ENCODE results near the gene ZNF618. TPM values are rescaled to one million over a fixed set of nuclear protein-coding genes. Genes with fewer than 3 reads are reported as not detected.

Gene ZNF618
- total and polyA plus RNA-seq, 8 donors: 1.2 to 19.8 (median 5.3) TPM

- no peak for DNase-seq
- TF ChIP-seq EP300 (IDR thresholded peaks at IDR 0.05) (no peak), CTCF (IDR thresholded peaks at IDR 0.05) (no peak), POLR2A (IDR thresholded peaks at IDR 0.05) (no peak), POLR2AphosphoS5 (IDR thresholded peaks at IDR 0.05) (no peak)
- intact Hi-C loops (cut with DNase I; ENCODE audit: low total_unique reads): no loop called here
- H3K4me1 ChIP-seq: no peaks in the 10 kb centered on the region
- no peak overlapping the region for H3K27ac ChIP-seq
- H3K9me3 ChIP-seq: no peaks in the 10 kb centered on the region
- no peak overlapping the region for H3K4me3 ChIP-seq
- no peaks in the 10 kb centered on the region for H3K27me3 ChIP-seq
- 74 to 87% (median 86%) methylated on average over 2 of the region's 2 CpGs for WGBS, 5 donors
- no peaks in the 10 kb centered on the region for H3K36me3 ChIP-seq
Measured at GRCh38 chr9:113941526-113941925, 65.4 kb downstream of the ZNF618 start.

- WGBS, 5 donors: 75 to 83% (median 82%) methylated on average over 13 of the region's 13 CpGs
- no peak for DNase-seq
- no peak for TF ChIP-seq POLR2A (IDR thresholded peaks at IDR 0.05)
- TF ChIP-seq POLR2AphosphoS5 (IDR thresholded peaks at IDR 0.05): no peak
- no peak for TF ChIP-seq EP300 (IDR thresholded peaks at IDR 0.05)
- no peak for TF ChIP-seq CTCF (IDR thresholded peaks at IDR 0.05)
Measured at GRCh38 chr9:113943112-113944009, 67.3 kb downstream of the ZNF618 start.

GRCh38 chr9:113945784-113946183 is 69.7 kb downstream of the ZNF618 start:
- Histone ChIP-seq H3K4me1 (no peaks in the 10 kb centered on the region), H3K27ac (no peak overlapping the region), H3K9me3 (no peaks in the 10 kb centered on the region), H3K36me3 (no peaks in the 10 kb centered on the region), H3K4me3 (no peak overlapping the region), H3K27me3 (no peaks in the 10 kb centered on the region)
- no peak for DNase-seq
- WGBS, 5 donors: 88 to 97% (median 94%) methylated on average over 8 of the region's 8 CpGs
- intact Hi-C loops (cut with DNase I; ENCODE audit: low total_unique reads): no loop called here
- TF ChIP-seq CTCF (IDR thresholded peaks at IDR 0.05) (no peak), EP300 (IDR thresholded peaks at IDR 0.05) (no peak), POLR2A (IDR thresholded peaks at IDR 0.05) (no peak), POLR2AphosphoS5 (IDR thresholded peaks at IDR 0.05) (no peak)

More at GRCh38 chr9:113943112-113944009, 67.3 kb downstream of the ZNF618 start:
- Histone ChIP-seq H3K4me1 (no peaks in the 10 kb centered on the region), H3K27me3 (no peaks in the 10 kb centered on the region), H3K4me3 (no peak overlapping the region), H3K9me3 (no peaks in the 10 kb centered on the region), H3K27ac (no peak overlapping the region), H3K36me3 (no peaks in the 10 kb centered on the region)
- intact Hi-C loops (cut with DNase I; ENCODE audit: low total_unique reads): no loop called here

- H3K27me3 ChIP-seq: no peaks in the 10 kb centered on the region
- 91 to 96% (median 94%) methylated on average over 11 of the region's 11 CpGs for WGBS, 5 donors
- TF ChIP-seq POLR2A (IDR thresholded peaks at IDR 0.05) (no peak), CTCF (IDR thresholded peaks at IDR 0.05) (no peak), EP300 (IDR thresholded peaks at IDR 0.05) (no peak), POLR2AphosphoS5 (IDR thresholded peaks at IDR 0.05) (no peak)
- H3K36me3 ChIP-seq: no peaks in the 10 kb centered on the region
- H3K4me3 ChIP-seq: no peak overlapping the region
- H3K27ac ChIP-seq: no peak overlapping the region
- intact Hi-C loops (cut with DNase I; ENCODE audit: low total_unique reads): no loop called here
- no peaks in the 10 kb centered on the region for H3K9me3 ChIP-seq
- no peaks in the 10 kb centered on the region for H3K4me1 ChIP-seq
- DNase-seq: no peak
Measured at GRCh38 chr9:113946496-113947115, 70.5 kb downstream of the ZNF618 start.

Measured in stomach (tissue), 9 donors.